GM12873 (cell line): ENCODE data around the gene CFP.

Experiments used
- TF ChIP-seq, protein P1 (sequence below): IDR thresholded peaks from 2 replicates; pipeline ENCODE4 v1.5.1; 2012; ENCODE audit warnings: low read depth, mild to moderate bottlenecking, moderate library complexity, low read length, control low read depth; ENCODE audit not compliant: insufficient read depth; ENCODE audit errors: missing control alignments

The CFP gene

DNA sequence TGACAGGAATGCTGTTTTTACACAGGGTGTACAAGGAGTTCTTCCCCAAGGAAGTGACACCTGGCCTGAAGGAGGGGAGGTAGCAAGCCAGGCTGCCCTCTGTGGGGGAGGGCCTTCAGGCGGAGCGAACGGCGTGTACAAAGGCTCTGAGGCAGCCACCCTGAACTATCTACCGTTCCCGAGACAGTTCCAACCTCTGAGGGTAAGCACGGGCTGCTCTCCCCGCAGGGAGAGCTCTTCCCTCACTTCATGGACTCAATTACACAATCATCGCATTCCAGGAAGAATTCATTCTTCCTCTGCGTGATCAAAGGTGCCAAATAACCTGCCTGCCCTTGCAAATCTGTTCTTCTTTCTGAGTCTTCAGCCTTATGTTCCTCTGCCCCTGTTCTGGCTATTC is 15.8 kb upstream of the CFP start:
- TF ChIP-seq, protein P1, sequence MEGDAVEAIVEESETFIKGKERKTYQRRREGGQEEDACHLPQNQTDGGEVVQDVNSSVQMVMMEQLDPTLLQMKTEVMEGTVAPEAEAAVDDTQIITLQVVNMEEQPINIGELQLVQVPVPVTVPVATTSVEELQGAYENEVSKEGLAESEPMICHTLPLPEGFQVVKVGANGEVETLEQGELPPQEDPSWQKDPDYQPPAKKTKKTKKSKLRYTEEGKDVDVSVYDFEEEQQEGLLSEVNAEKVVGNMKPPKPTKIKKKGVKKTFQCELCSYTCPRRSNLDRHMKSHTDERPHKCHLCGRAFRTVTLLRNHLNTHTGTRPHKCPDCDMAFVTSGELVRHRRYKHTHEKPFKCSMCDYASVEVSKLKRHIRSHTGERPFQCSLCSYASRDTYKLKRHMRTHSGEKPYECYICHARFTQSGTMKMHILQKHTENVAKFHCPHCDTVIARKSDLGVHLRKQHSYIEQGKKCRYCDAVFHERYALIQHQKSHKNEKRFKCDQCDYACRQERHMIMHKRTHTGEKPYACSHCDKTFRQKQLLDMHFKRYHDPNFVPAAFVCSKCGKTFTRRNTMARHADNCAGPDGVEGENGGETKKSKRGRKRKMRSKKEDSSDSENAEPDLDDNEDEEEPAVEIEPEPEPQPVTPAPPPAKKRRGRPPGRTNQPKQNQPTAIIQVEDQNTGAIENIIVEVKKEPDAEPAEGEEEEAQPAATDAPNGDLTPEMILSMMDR = no peak

DNA sequence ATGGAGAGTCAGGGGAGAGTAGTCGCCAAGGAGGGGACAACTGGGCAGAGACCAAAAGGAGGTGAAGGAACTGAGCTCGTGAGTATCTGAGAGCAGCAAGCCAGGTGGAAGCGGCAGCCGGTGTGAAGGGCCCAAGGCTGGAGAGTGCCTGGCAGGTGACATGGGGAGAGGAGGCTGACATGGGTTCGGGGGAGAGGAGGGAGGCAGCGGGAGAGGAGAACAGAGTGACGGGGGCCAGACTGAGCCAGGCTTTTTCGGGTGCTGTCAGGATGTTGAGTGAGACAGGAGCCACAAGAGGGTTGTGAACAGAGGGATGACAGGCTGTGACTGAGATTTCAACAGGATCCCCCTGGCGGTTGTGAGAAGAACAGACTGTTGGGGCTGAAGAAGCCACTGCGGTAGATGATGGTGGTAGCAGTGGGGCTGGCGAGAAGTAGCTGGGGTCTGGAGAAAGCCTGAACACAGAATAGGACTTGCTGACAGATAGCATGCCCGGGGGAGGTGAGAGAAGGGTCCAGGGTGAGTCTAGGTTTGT is 14.9 kb upstream of the CFP start:
- TF ChIP-seq, protein P1 = peak; percentile 60

DNA sequence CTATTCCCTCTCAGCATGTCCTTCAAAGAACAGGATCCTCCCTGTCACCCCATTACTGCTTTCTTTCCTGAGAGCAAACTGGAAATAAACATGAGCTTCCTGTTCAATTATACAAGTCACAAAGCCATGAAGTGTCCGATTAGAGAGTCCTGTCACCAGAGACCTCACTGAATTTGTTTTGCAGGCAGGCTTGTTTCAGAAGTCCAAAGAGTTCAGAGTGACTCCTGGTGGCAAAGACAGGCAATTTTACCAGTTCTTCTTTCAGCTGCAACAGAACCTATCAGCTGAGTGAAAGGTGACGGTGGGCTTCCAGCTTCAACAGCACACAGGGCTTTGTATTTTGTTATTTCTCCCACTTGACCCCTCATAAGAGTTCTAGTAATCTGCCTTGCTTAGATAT is 14.2 kb upstream of the CFP start:
- TF ChIP-seq, protein P1 = peak; percentile 23

DNA sequence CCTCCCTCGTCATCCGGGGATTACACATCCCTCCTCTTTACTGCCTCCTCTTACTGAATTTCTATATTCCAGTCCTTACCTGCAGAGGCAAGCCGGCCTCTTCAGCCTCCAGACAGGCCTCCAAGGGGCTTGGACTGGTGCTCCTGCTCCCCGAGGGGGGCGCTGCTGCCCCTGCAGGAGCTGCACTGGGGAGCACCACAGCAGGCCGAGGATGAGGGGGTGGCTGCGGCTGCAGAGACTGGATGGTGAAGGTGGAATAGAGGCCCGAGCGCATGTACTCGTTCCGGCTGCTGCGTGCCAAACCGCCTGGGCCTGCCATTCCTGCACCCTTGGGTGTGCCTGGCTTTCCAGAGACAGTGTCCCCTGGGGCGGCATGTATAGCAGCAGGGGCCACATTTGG is 9.1 kb upstream of the CFP start:
- TF ChIP-seq, protein P1 = no peak

DNA sequence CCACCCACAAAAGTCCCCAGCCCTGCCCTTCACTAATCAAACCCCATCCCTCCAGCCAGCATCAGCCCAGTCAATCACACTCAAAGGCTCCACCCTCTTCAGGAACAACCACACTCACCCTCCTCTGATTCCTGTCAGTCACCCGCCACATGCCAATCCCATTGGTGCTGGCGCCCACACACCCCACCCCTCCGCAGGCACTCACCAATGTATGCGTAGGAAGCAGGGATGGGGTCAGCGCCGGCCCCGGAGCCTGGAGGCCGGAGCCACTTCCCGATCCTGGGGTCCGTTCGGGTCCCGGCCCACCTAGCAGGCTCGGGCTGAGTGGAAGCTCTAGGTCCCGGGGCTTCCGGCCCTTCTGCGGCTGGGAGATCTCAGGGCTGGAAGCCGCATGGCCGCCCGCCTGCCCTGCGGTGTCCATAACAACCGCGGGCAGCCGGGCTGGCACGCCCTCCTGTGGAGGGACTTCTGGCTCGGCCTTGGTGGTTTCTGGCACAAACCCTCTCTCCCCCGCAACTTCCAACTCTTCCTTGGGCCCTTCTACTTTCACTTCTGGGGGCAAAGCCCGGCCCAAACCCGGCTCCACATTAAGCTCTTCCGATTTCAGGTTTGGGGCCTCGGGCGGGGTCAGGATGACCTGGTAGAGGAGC is 7.9 kb upstream of the CFP start:
- TF ChIP-seq, protein P1 = no peak

DNA sequence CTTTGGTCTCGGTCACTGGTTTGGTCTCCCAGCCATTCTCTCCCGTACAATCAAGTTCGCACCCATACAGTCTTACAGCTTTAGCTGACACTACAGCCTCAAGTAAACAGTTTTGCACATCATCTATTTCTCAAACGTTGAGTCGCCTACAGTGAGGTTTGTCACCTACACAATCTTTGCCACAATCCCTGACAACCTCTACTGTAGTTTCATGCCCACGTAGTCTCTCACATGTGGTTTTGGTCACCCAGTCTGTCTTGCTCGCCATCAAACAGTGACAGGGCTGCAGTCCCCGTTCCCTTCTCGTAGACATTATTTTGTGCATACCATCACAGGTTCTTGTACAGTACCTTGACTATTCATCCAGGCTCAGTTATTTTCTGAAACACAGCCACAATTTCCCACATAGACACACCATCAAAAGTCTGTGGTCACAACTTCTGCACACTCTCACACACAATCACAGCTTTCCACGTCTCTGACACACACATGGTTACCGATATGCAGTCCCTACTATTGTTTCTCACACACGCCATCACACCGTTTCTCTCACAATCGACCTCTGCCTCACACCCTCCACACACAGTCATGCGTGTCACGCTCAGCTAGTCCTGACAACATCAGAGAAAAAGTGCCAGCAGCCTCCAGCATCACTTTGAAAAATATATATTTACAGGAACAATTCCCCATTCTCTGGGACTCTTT is 5.3 kb upstream of the CFP start:
- TF ChIP-seq, protein P1 = no peak

DNA sequence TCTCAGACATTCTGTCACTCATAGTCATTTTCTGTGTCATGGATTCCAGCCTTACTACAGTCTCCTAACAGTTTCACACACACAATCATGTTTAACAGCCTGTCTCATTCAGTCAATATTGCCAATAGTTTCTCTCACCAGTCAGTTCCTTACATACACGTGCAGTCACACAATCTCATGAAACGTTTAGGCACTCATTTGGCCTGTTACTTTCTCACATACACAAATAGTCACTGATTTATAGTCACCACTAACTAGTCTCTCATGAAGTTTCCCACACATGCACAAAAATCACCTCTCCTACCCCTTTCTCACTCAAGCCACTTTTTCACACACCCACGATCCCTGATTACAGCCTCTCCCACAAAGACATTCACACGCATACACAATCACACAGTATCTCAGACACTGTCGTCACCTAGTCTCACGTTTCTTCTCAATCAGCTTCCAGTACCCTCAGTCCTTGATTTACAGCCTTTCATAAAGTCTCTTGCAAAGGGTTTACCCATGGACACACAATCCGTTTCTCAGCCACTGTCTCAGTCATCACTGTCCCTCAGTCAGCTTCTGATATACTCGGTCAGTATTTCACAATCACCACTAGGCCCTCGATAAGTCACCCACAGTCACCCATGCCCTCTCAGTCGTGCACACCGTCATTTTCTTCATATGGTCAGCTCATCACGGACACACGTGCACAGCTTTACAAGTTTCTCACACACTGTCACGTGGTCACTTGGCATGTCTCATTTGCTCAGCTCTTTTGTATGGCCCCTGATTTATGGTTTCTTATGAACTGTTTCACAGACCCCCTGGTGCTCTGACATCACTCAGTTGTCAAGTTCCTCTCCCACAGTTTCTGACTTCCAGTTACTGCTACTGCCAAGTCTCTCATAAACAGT is 4.2 kb upstream of the CFP start:
- TF ChIP-seq, protein P1 = no peak
